Stimulated activated naive CD8-positive, alpha-beta T cell treated with anti-CD3 and anti-CD28 coated beads, Interleukin-15, Interleukin-2, amounts not matched to agents 100 ng/mL and 50 ng/mL, for 24 hours (primary cell): ENCODE results near the gene GTF3C5.
A peak's percentile ranks its signal among the peaks of the same experiment; 100 is the strongest.

Experiments used
- H3K27ac Mint-ChIP-seq: one replicate; pipeline ENCODE4 v1.8.0; 2021; ENCODE audit warnings: mild to moderate bottlenecking, mixed read lengths
- H3K27me3 Mint-ChIP-seq: one replicate; pipeline ENCODE4 v1.8.0; 2021; ENCODE audit warnings: mixed read lengths
- H3K36me3 Mint-ChIP-seq: one replicate; pipeline ENCODE4 v1.8.0; 2021; ENCODE audit warnings: low read depth, mixed read lengths
- H3K4me1 Mint-ChIP-seq: one replicate; pipeline ENCODE4 v1.8.0; 2021; ENCODE audit warnings: low read depth, mixed read lengths
- H3K4me3 Mint-ChIP-seq: one replicate; pipeline ENCODE4 v1.8.0; 2021; ENCODE audit warnings: mild to moderate bottlenecking, mixed read lengths
- H3K9me3 Mint-ChIP-seq: one replicate; pipeline ENCODE4 v1.8.0; 2021; ENCODE audit warnings: mixed read lengths

Gene GTF3C5

GRCh38 chr9:133050142-133050541, 19.3 kb downstream of the GTF3C5 start:
- Mint-ChIP-seq H3K36me3 (peaks cover 48% of the 10 kb centered on the region), H3K27me3 (no peaks in the 10 kb centered on the region), H3K9me3 (no peaks in the 10 kb centered on the region), H3K4me1 (no peaks in the 10 kb centered on the region), H3K27ac (no peak overlapping the region), H3K4me3 (no peak overlapping the region)

DNA sequence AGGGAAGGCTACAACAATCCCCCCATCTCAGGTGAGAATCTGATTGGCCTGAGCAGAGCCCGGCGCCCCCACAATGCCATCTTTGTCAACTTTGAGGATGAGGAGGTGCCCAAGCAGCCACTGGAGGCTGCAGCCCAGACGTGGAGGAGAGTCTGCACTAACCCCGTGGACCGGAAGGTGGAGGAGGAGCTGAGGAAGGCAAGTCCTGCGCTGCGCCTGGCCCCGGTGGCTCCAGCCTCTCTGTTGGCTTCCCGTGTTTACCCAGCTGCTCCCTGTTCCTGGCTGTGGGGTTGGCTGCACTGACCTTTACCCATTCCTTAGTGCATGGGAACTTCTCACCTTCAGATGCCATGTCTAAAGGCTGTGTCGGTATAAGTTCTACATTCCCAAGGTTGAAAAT, 20.0 kb downstream of the GTF3C5 start:
- Mint-ChIP-seq H3K27me3 (no peaks in the 10 kb centered on the region), H3K27ac (no peak overlapping the region), H3K4me1 (no peaks in the 10 kb centered on the region), H3K9me3 (no peaks in the 10 kb centered on the region), H3K36me3 (peaks cover 51% of the 10 kb centered on the region), H3K4me3 (no peak overlapping the region)

GRCh38 chr9:133051281-133051900, 20.6 kb downstream of the GTF3C5 start:
- no peak overlapping the region for H3K4me3 Mint-ChIP-seq
- peaks cover 6% of the 10 kb centered on the region for H3K4me1 Mint-ChIP-seq
- no peaks in the 10 kb centered on the region for H3K9me3 Mint-ChIP-seq
- H3K36me3 Mint-ChIP-seq: peaks cover 51% of the 10 kb centered on the region
- no peak overlapping the region for H3K27ac Mint-ChIP-seq
- H3K27me3 Mint-ChIP-seq: no peaks in the 10 kb centered on the region

DNA sequence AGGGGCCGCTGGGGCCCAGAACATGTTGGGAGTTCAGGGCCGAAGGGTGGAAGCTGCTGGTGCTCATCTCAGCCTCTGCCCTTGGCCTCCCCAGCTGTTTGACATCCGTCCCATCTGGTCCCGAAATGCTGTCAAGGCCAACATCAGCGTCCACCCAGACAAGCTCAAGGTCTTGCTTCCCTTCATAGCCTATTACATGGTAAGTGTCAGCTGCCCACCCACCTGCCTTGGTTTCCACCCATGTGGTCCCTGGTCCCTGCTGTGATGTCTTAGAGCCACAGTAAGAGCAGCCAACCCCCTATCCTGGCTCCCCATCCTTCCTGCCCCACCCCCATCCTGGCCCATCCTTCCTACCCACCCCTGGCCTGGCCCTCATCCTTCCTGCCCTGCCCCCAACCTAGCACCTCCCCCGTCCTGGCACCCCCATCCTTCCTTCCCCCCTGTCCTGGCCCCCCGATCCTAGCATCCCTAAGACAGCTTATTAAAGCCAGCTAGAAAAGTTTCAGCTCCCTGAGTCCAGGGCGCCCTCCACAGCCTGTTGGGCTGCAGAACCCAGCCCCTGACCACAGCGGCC, 21.3 kb downstream of the GTF3C5 start:
- Mint-ChIP-seq H3K9me3 (no peaks in the 10 kb centered on the region), H3K36me3 (peaks cover 47% of the 10 kb centered on the region), H3K27ac (no peak overlapping the region)

GRCh38 chr9:133054194-133054890, 23.5 kb downstream of the GTF3C5 start:
- Mint-ChIP-seq H3K4me1 (peaks cover 26% of the 10 kb centered on the region), H3K4me3 (no peak overlapping the region), H3K27ac (no peak overlapping the region), H3K36me3 (peaks cover 56% of the 10 kb centered on the region), H3K27me3 (no peaks in the 10 kb centered on the region), H3K9me3 (no peaks in the 10 kb centered on the region)

More for the DNA sequence above, 21.3 kb downstream of the GTF3C5 start:
- no peaks in the 10 kb centered on the region for H3K27me3 Mint-ChIP-seq
- H3K4me1 Mint-ChIP-seq: peaks cover 9% of the 10 kb centered on the region
- H3K4me3 Mint-ChIP-seq: no peak overlapping the region

DNA sequence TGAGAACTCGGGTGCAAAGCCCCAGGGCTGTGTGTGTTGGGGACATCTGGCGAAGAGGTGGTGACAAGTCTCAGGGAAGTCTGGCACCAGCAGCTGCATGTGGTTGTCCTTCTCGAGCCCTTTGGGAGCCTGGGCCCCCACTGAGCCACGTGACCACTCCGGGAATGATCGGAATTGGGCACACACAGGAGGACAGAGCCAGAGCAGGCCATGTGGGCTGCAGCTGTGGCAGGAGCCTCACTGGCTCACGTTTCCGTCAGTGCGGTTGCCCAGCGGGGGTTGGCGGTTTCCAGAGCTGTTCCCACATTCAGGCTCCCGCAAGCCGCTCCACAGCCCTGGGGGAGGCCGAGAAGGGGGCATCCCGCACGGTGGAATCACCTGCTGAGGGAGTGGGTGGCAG, 24.2 kb downstream of the GTF3C5 start:
- no peaks in the 10 kb centered on the region for H3K9me3 Mint-ChIP-seq
- peaks cover 50% of the 10 kb centered on the region for H3K36me3 Mint-ChIP-seq
- peaks cover 32% of the 10 kb centered on the region for H3K4me1 Mint-ChIP-seq
- no peaks in the 10 kb centered on the region for H3K27me3 Mint-ChIP-seq
- H3K4me3 Mint-ChIP-seq: no peak overlapping the region
- no peak overlapping the region for H3K27ac Mint-ChIP-seq

DNA sequence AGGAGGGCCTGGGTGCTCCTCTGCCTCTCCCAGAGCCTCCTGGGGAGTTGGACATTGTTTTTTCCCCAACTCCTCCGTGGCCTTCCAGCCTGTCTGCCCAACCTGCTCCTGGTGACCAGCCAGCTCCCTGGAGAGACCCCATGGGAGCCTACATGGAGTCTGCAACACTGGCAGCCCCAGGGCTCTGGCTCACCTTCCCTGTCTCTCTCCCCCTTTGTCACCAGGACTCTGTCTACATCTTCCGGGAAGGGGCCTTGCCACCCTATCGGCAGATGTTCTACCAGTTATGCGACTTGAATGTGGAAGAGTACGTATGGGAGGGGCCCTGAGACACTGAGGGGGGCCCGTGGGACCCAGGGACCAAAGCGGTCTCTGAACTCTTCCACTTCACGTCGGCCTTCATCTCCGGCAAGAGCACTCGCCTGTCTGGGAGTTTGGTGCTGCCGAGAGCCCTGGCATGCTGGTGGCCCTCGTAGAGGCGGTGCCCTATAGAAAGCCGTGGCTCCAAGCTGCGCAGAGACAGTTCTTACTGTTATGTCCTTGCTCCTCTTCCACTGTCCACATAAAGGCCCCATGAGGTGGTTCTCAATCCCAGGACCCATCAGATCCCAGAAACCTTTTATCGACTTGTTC, 25.1 kb downstream of the GTF3C5 start:
- no peak overlapping the region for H3K4me3 Mint-ChIP-seq
- no peak overlapping the region for H3K27ac Mint-ChIP-seq
- H3K9me3 Mint-ChIP-seq: no peaks in the 10 kb centered on the region
- peaks cover 38% of the 10 kb centered on the region for H3K4me1 Mint-ChIP-seq
- H3K36me3 Mint-ChIP-seq: peaks cover 44% of the 10 kb centered on the region
- H3K27me3 Mint-ChIP-seq: no peaks in the 10 kb centered on the region

GRCh38 chr9:133056533-133056932, 25.7 kb downstream of the GTF3C5 start:
- Mint-ChIP-seq H3K36me3 (peaks cover 42% of the 10 kb centered on the region), H3K4me3 (no peak overlapping the region), H3K9me3 (no peaks in the 10 kb centered on the region), H3K27me3 (no peaks in the 10 kb centered on the region), H3K27ac (no peak overlapping the region), H3K4me1 (peaks cover 44% of the 10 kb centered on the region)

- H3K9me3 Mint-ChIP-seq: no peaks in the 10 kb centered on the region
- no peak overlapping the region for H3K4me3 Mint-ChIP-seq
- no peaks in the 10 kb centered on the region for H3K27me3 Mint-ChIP-seq
- H3K4me1 Mint-ChIP-seq: peaks cover 44% of the 10 kb centered on the region
- H3K36me3 Mint-ChIP-seq: peaks cover 42% of the 10 kb centered on the region
- no peak overlapping the region for H3K27ac Mint-ChIP-seq
Observed at GRCh38 chr9:133057006-133057405, 26.2 kb downstream of the GTF3C5 start.

GRCh38 chr9:133057553-133057952, 26.8 kb downstream of the GTF3C5 start:
- H3K4me1 Mint-ChIP-seq: peaks cover 44% of the 10 kb centered on the region
- H3K4me3 Mint-ChIP-seq: no peak overlapping the region
- H3K9me3 Mint-ChIP-seq: no peaks in the 10 kb centered on the region
- no peaks in the 10 kb centered on the region for H3K27me3 Mint-ChIP-seq
- H3K27ac Mint-ChIP-seq: no peak overlapping the region
- H3K36me3 Mint-ChIP-seq: peaks cover 42% of the 10 kb centered on the region

DNA sequence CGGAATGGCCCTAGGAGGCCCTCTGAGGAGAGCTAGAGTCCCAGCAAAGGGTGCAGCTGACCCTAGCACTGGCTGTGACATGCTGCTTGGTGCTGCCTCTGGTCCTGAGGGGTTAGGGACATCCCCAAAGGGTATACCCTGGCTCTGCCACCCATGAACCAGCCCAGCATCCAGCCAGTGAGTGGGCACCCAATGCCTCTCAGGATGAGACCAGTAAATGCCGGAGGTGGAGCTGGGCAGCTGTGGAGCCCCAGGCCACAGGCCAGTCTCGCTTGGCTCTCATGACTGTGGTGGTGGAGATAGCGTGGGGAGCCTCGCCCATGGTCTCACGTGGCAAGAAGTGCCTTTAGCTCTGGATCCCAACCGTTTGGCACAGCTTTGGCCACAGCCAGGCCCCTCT, 27.3 kb downstream of the GTF3C5 start:
- no peaks in the 10 kb centered on the region for H3K27me3 Mint-ChIP-seq
- peaks cover 42% of the 10 kb centered on the region for H3K36me3 Mint-ChIP-seq
- no peak overlapping the region for H3K4me3 Mint-ChIP-seq
- H3K4me1 Mint-ChIP-seq: peaks cover 44% of the 10 kb centered on the region
- H3K9me3 Mint-ChIP-seq: no peaks in the 10 kb centered on the region
- no peak overlapping the region for H3K27ac Mint-ChIP-seq

- no peak overlapping the region for H3K4me3 Mint-ChIP-seq
- peak overlapping the region; percentile 77 for H3K27ac Mint-ChIP-seq
- H3K4me1 Mint-ChIP-seq: peaks cover 44% of the 10 kb centered on the region
- peaks cover 39% of the 10 kb centered on the region for H3K36me3 Mint-ChIP-seq
- no peaks in the 10 kb centered on the region for H3K27me3 Mint-ChIP-seq
- H3K9me3 Mint-ChIP-seq: no peaks in the 10 kb centered on the region
Observed at GRCh38 chr9:133058550-133059320, 27.9 kb downstream of the GTF3C5 start.

DNA sequence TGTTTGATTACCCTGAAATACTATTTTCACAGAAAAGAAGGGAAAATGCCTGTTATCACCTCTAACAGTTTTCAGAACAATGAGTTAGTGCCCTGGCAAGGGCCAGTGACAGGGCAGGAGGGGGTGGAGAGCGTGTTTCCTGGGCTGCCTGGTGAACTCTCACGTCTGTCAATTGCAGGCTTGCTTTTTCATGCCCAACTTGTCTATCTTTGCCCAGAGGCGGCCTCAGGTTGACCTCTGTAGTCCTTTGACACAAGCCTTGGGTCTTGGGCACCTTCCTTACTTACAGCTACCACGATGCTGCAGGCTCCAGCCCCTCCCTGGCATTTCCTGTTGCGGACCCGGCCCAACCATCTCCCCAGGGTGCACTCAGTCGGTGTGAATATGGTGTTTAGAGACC, 28.8 kb downstream of the GTF3C5 start:
- no peaks in the 10 kb centered on the region for H3K9me3 Mint-ChIP-seq
- H3K27me3 Mint-ChIP-seq: no peaks in the 10 kb centered on the region
- peak overlapping the region; percentile 77 for H3K27ac Mint-ChIP-seq
- peak overlapping the region; percentile 23 for H3K4me3 Mint-ChIP-seq
- peaks cover 44% of the 10 kb centered on the region for H3K4me1 Mint-ChIP-seq
- H3K36me3 Mint-ChIP-seq: peaks cover 32% of the 10 kb centered on the region

- Mint-ChIP-seq H3K4me1 (peaks cover 44% of the 10 kb centered on the region), H3K4me3 (no peak overlapping the region), H3K9me3 (no peaks in the 10 kb centered on the region), H3K27me3 (no peaks in the 10 kb centered on the region), H3K36me3 (peaks cover 26% of the 10 kb centered on the region), H3K27ac (no peak overlapping the region)
Observed at GRCh38 chr9:133060417-133060841, 29.6 kb downstream of the GTF3C5 start.
